Bronchial epithelial cell (primary cell): ENCODE measurements around the gene BHLHE23. TPM values are rescaled to one million over a fixed set of nuclear protein-coding genes. Genes with fewer than 3 reads are reported as not detected.

Experiments
- total RNA-seq: library from RNA; depleted of rRNA; stranded (reverse); fragments of >200 nt; gene quantifications from 2 replicates; pipeline ENCODE4 v1.2.1, GENCODE V29; 2014

The BHLHE23 gene
- total RNA-seq, 1 donor from 2014 or later, result not detected

Other genes starting within 250 kb of the BHLHE23 start
- gene MRGBP, start 210.5 kb downstream of the BHLHE23 start, total RNA-seq, result 20.6 and 22.9 TPM in 2 replicates
- 16.1 and 17.8 TPM in 2 replicates for gene OGFR, start 202.1 kb downstream of the BHLHE23 start, total RNA-seq
- not detected in 2 replicates for gene COL9A3, start 189.9 kb downstream of the BHLHE23 start, total RNA-seq
- gene TCFL5, start 145.1 kb downstream of the BHLHE23 start, total RNA-seq, result 13.2 and 14.5 TPM in 2 replicates
- 26.9 and 31.6 TPM in 2 replicates for gene DIDO1, start 80.5 kb downstream of the BHLHE23 start, total RNA-seq
- 69.2 and 71.2 TPM in 2 replicates for gene GID8, start 68.8 kb downstream of the BHLHE23 start, total RNA-seq
- 0.13 and 0.53 TPM in 2 replicates for gene SLC17A9, start 54.3 kb downstream of the BHLHE23 start, total RNA-seq
- 24.6 and 27.1 TPM in 2 replicates for gene YTHDF1, start 209.2 kb upstream of the BHLHE23 start, total RNA-seq
- not detected in 2 replicates for gene BIRC7, start 228.9 kb upstream of the BHLHE23 start, total RNA-seq
- gene NKAIN4, start 247.5 kb upstream of the BHLHE23 start, total RNA-seq, result 0.13 and 1.1 TPM in 2 replicates